Astrocyte of the cerebellum (primary cell): ENCODE results near the gene SLC22A4.

ENCODE experiments used
- DNase-seq: peaks from one replicate; pipeline ENCODE4 v3.0.0-alpha.2; 2011; ENCODE audit warnings: low read depth
- H3K4me3 ChIP-seq: 2 replicates; pipeline ENCODE4 v1.5.1; 2011; ENCODE audit warnings: mild to moderate bottlenecking, low read depth, low read length, moderate library complexity
- CTCF ChIP-seq: IDR thresholded peaks from 2 replicates; pipeline ENCODE4 v1.5.1; 2012; ENCODE audit warnings: low read length, low read depth, moderate library complexity, mild to moderate bottlenecking; ENCODE audit errors: missing control alignments
- in situ Hi-C: cut with HindIII; loops from 2 replicates; pipeline ENCODE4 v1.10.0; 2017; ENCODE audit warnings: low sequenced_read_pairs

SLC22A4 gene

GRCh38 chr5:132308701-132309100 lies 14.5 kb downstream of the SLC22A4 start:
- TF ChIP-seq CTCF = no peak
- no peak for DNase-seq
- H3K4me3 ChIP-seq = no peak overlapping the region
- in situ Hi-C loops = no loop called here

GRCh38 chr5:132309679-132310078 lies 15.5 kb downstream of the SLC22A4 start:
- no peak overlapping the region for H3K4me3 ChIP-seq
- in situ Hi-C loops = no loop called here
- DNase-seq = no peak
- no peak for TF ChIP-seq CTCF

- DNase-seq = no peak
- no peak overlapping the region for H3K4me3 ChIP-seq
- no peak for TF ChIP-seq CTCF
- in situ Hi-C loops = no loop called here
These were observed 16.1 kb downstream of the SLC22A4 start for GRCh38 chr5:132310141-132310834.

GRCh38 chr5:132313366-132313765 lies 19.2 kb downstream of the SLC22A4 start:
- TF ChIP-seq CTCF = no peak
- no peak overlapping the region for H3K4me3 ChIP-seq
- DNase-seq = no peak
- in situ Hi-C loops = no loop called here

GRCh38 chr5:132313961-132314432 lies 19.8 kb downstream of the SLC22A4 start:
- no peak for TF ChIP-seq CTCF
- no peak for DNase-seq
- no peak overlapping the region for H3K4me3 ChIP-seq
- in situ Hi-C loops = no loop called here

GRCh38 chr5:132315529-132316067 lies 21.4 kb downstream of the SLC22A4 start:
- peak; percentile 9 for TF ChIP-seq CTCF
- in situ Hi-C loops = no loop called here
- no peak overlapping the region for H3K4me3 ChIP-seq
- DNase-seq = no peak

- DNase-seq = no peak
- no peak overlapping the region for H3K4me3 ChIP-seq
- in situ Hi-C loops = no loop called here
- TF ChIP-seq CTCF = no peak
These were observed 25.8 kb downstream of the SLC22A4 start for GRCh38 chr5:132319975-132320374.
